HEK293T (cell line): ENCODE results near the gene USP17L13.
"Not testable (repeated sequence)": the region's sequence is repeated elsewhere in the genome, so short reads cannot be mapped to it uniquely, and the experiment has no call there.

ENCODE experiments used
- CTBP1 ChIP-seq: fragments of 450-650 bp; IDR thresholded peaks from 2 replicates; pipeline ENCODE4 v1.6.1; 2016; ENCODE audit warnings: borderline replicate concordance
- SP1 ChIP-seq: fragments of 450-650 bp; IDR thresholded peaks from 2 replicates; pipeline ENCODE4 v1.6.1; 2017
- SUZ12 ChIP-seq: fragments of 450-650 bp; IDR thresholded peaks from 2 replicates; pipeline ENCODE4 v1.6.1; 2016; ENCODE audit warnings: mild to moderate bottlenecking
- TARDBP ChIP-seq: fragments of 450-650 bp; IDR thresholded peaks from 2 replicates; pipeline ENCODE4 v1.6.1; 2016

DNA sequence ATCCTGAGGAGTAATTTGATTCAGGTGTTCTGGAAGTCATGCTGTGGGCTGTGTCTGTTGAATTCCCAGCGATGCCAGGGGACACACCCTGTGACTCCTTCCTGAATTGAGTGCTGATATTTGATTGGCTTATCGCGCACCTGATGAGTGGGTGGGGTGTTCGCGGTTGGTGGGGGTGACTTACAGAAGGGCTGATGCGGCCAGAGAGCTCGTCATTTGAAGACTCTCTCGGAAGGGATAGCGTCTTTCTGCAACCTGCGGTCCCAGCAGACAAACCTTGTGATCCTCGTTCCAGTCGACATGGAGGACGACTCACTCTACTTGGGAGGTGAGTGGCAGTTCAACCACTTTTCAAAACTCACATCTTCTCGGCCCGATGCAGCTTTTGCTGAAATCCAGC lies 9.4 kb downstream of the USP17L13 start, which contains the start of gene USP17L15:
- TF ChIP-seq TARDBP, SP1, SUZ12, CTBP1: not testable (repeated sequence)
